ENCODE measurements around the gene SKP1.

Gene SKP1

GRCh38 chr5:134113902-134114875, 62.6 kb downstream of the SKP1 start, which contains the start of gene TCF7:
TCF7 (plus strand) TSS chr5:134114681; CDS start chr5:134114907, 226 bp downstream.
- peak in 43 of 58 donors; percentile 8 to 62 (median 33) for DNase-seq

GRCh38 chr5:134113363-134113889, 63.3 kb downstream of the SKP1 start:
- DNase-seq: no peak

- no peak for DNase-seq
These were observed 63.9 kb downstream of the SKP1 start for GRCh38 chr5:134112726-134113362.

- no peak for DNase-seq
These were observed 64.8 kb downstream of the SKP1 start for GRCh38 chr5:134111741-134112647.

- DNase-seq: no peak
These were observed 66.4 kb downstream of the SKP1 start for GRCh38 chr5:134110382-134110781.

- no peak for DNase-seq
These were observed 69.0 kb downstream of the SKP1 start for GRCh38 chr5:134107779-134108178.

GRCh38 chr5:134106991-134107701, 69.6 kb downstream of the SKP1 start:
- DNase-seq: no peak

- no peak for DNase-seq
These were observed 72.6 kb downstream of the SKP1 start for GRCh38 chr5:134103998-134104654.

GRCh38 chr5:134103397-134103796, 73.4 kb downstream of the SKP1 start:
- no peak for DNase-seq

- peak in 51 of 58 donors; percentile 15 to 82 (median 50) for DNase-seq
These were observed 74.9 kb downstream of the SKP1 start for GRCh38 chr5:134101686-134102439.

GRCh38 chr5:134100283-134101091, 76.3 kb downstream of the SKP1 start:
- DNase-seq: peak in 2 of 58 donors; percentile 10 to 11

- DNase-seq: no peak
These were observed 76.8 kb downstream of the SKP1 start for GRCh38 chr5:134099939-134100282.

- no peak for DNase-seq
These were observed 77.4 kb downstream of the SKP1 start for GRCh38 chr5:134099288-134099872.
